Right lobe of liver (tissue), 4 donors: ENCODE results near the gene B4GALT2.

Experiments
- CTCF ChIP-seq, 4 donors: fragments of 200-600 bp in 3 of 4; fragments of 450-650 bp in 1 of 4; IDR thresholded peaks; one replicate each; pipeline versions ENCODE4 v1.5.1 to v1.8.0; 2016 to 2022; ENCODE audit warnings: antibody characterized with exemption in 4 of 4, mild to moderate bottlenecking in 2 of 4
- POLR2A ChIP-seq: fragments of 450-650 bp; IDR thresholded peaks from one replicate; pipeline ENCODE4 v1.6.1; 2017; ENCODE audit warnings: antibody characterized with exemption, mild to moderate bottlenecking
- donor health status: DM: no; HTN: no; CAD: no.
- donor health status: DM: no; HTN: no; CAD: no.
- donor health status: DM: no; HTN: yes; CAD: no.

- TF ChIP-seq CTCF (IDR thresholded peaks at IDR 0.05), result no peak
- no peak for TF ChIP-seq POLR2A
Measured at GRCh38 chr1:43962324-43962723, 16.7 kb upstream of the B4GALT2 start.
